PC-3 (cell line): ENCODE results near the gene SRP14. TPM values are rescaled to one million over a fixed set of nuclear protein-coding genes. Genes with fewer than 3 reads are reported as not detected.

Experiments used
- ATAC-seq: fragments of 200-7000 bp; cut with Tn5 transposase; 2 replicates; pipeline ENCODE4 v1.9.1; 2020; ENCODE audit warnings: mild to moderate bottlenecking, moderate library complexity
- BruUV-seq: library from RNA; stranded (reverse); fragments of 400-500 nt; replicated peaks from 2 replicates; lab custom pipeline; 2021; lab: Mats Ljungman, UMichigan
- CTCF ChIA-PET: fragments of 300-600 bp; sonication (Branson Sonifier 250); formaldehyde crosslinking; loops from one replicate; lab custom pipeline; 2022; ENCODE audit warnings: antibody characterized with exemption; lab: Charles Lee
- POLR2A ChIA-PET: fragments of 300-600 bp; sonication (Branson Sonifier 250); formaldehyde crosslinking; loops from one replicate; lab custom pipeline; 2022; ENCODE audit warnings: antibody characterized with exemption; ENCODE audit not compliant: unreplicated experiment; lab: Charles Lee
- DNase-seq: peaks from one replicate; pipeline ENCODE4 v3.0.0-alpha.2; 2015
- H2AFZ ChIP-seq: fragments of 300-600 bp; sonication (generic); 2 replicates; pipeline ENCODE4 v1.6.0; 2016; ENCODE audit warnings: antibody characterized with exemption, low read length
- H3F3A ChIP-seq: fragments of 300-600 bp; sonication (generic); one replicate; pipeline ENCODE4 v1.6.0; 2017; ENCODE audit warnings: antibody characterized with exemption, low read length, control low read depth, mild to moderate bottlenecking; ENCODE audit not compliant: unreplicated experiment
- H3K27ac ChIP-seq: fragments of 300-600 bp; sonication (generic); 2 replicates; pipeline ENCODE4 v1.5.1; 2016; ENCODE audit warnings: mild to moderate bottlenecking, low read length
- H3K27me3 ChIP-seq: fragments of 300-600 bp; sonication (generic); 2 replicates; pipeline ENCODE4 v1.6.1; 2016; ENCODE audit warnings: low read length, mixed read lengths
- H3K36me3 ChIP-seq: fragments of 300-600 bp; sonication (generic); 2 replicates; pipeline ENCODE4 v1.6.1; 2016; ENCODE audit warnings: low read depth, mixed run types, low read length, mixed read lengths
- H3K4me1 ChIP-seq: fragments of 300-600 bp; sonication (generic); 2 replicates; pipeline ENCODE4 v1.5.1; 2016; ENCODE audit warnings: low read length; ENCODE audit not compliant: insufficient read depth
- H3K4me2 ChIP-seq: fragments of 300-600 bp; sonication (generic); 2 replicates; pipeline ENCODE4 v1.6.0; 2016; ENCODE audit warnings: low read length
- H3K4me3 ChIP-seq: fragments of 300-600 bp; sonication (generic); 2 replicates; pipeline ENCODE4 v1.5.1; 2016; ENCODE audit warnings: mild to moderate bottlenecking, low read length, mixed read lengths
- H3K79me2 ChIP-seq: fragments of 300-600 bp; sonication (generic); 2 replicates; pipeline ENCODE4 v1.6.1; 2017; ENCODE audit warnings: low read length, mixed read lengths
- H3K9ac ChIP-seq: fragments of 300-600 bp; sonication (generic); 2 replicates; pipeline ENCODE4 v1.6.0; 2016; ENCODE audit warnings: mild to moderate bottlenecking, low read length
- H3K9me2 ChIP-seq: fragments of 300-600 bp; sonication (generic); replicated peaks from 2 replicates; pipeline ENCODE4 v1.6.1; 2016; ENCODE audit warnings: mixed run types, low read length, mixed read lengths
- H3K9me3 ChIP-seq: fragments of 300-600 bp; sonication (generic); 2 replicates; pipeline ENCODE4 v1.6.1; 2016; ENCODE audit warnings: low read length, mixed read lengths
- H4K20me1 ChIP-seq: fragments of 300-600 bp; sonication (generic); 2 replicates; pipeline ENCODE4 v1.6.1; 2016; ENCODE audit warnings: low read length, mixed read lengths
- CTCF ChIP-seq: fragments of 300-600 bp; sonication (generic); conservative IDR thresholded peaks from 2 replicates; pipeline ENCODE4 v1.5.1; 2017; ENCODE audit warnings: antibody characterized with exemption, low read depth, mild to moderate bottlenecking, low read length
- EZH2 ChIP-seq: fragments of 300-600 bp; sonication (generic); IDR thresholded peaks from one replicate; pipeline ENCODE4 v1.6.1; 2017; ENCODE audit warnings: antibody characterized with exemption, mild to moderate bottlenecking, low read length; ENCODE audit not compliant: unreplicated experiment
- EZH2phosphoT487 ChIP-seq: fragments of 300-600 bp; sonication (generic); IDR thresholded peaks from 2 replicates; pipeline ENCODE4 v1.6.1; 2018; ENCODE audit warnings: mild to moderate bottlenecking, antibody characterized with exemption, low read length, borderline replicate concordance
- intact Hi-C: fragments of 100-400 bp; cut with micrococcal nuclease; formaldehyde crosslinking; loops from 2 replicates; pipeline ENCODE4 v1.9.0; 2023
- total RNA-seq: library from RNA; depleted of rRNA; stranded (reverse); fragments of >200 nt; gene quantifications from 2 replicates; pipeline ENCODE4 v1.2.3, GENCODE V29; 2014

The SRP14 gene
- total RNA-seq, 1 experiment from 2014 or later = 362 TPM

- no peaks in the 10 kb centered on the region for H4K20me1 ChIP-seq
- H3K9me2 ChIP-seq = no peaks in the 10 kb centered on the region
- no peak overlapping the region for H2AFZ ChIP-seq
- peak overlapping the region; percentile 37 for H3K27ac ChIP-seq
- peaks cover 24% of the 10 kb centered on the region for H3K4me1 ChIP-seq
- no peaks in the 10 kb centered on the region for H3K36me3 ChIP-seq
- H3K4me2 ChIP-seq = peak overlapping the region; percentile 6; the same call in 1 of the 2 replicates
- no peak overlapping the region for H3K9ac ChIP-seq
- ChIA-PET CTCF (no interaction called here), POLR2A (interaction anchor here (0.6 kb wide), 1 partner anchor 41 kb away, joined by 5 read pairs; no protein-coding TSS in a partner anchor)
- no peak; the same call in 1 of the 2 replicates for ATAC-seq
- no peaks in the 10 kb centered on the region for H3K9me3 ChIP-seq
- DNase-seq = no peak
- no TSS peak for BruUV-seq
- no peak overlapping the region for H3K4me3 ChIP-seq
- H3K27me3 ChIP-seq = no peaks in the 10 kb centered on the region
- no peaks in the 10 kb centered on the region for H3F3A ChIP-seq
- no peak for TF ChIP-seq EZH2
- TF ChIP-seq CTCF = no peak
- TF ChIP-seq EZH2phosphoT487 = no peak
- H3K79me2 ChIP-seq = no peaks in the 10 kb centered on the region
- intact Hi-C loops = no loop called here
Observed at GRCh38 chr15:40055576-40056293, 16.8 kb upstream of the SRP14 start.

- ChIA-PET POLR2A (interaction anchor here (0.5 to 0.6 kb wide), 2 partner anchors 12 to 42 kb away, joined by 5 to 6 read pairs; no protein-coding TSS in a partner anchor), CTCF (no interaction called here)
- no peak overlapping the region for H2AFZ ChIP-seq
- H3K27me3 ChIP-seq = no peaks in the 10 kb centered on the region
- no peak overlapping the region for H3K9ac ChIP-seq
- H3K27ac ChIP-seq = peak overlapping the region; percentile 37
- H4K20me1 ChIP-seq = no peaks in the 10 kb centered on the region
- H3K9me3 ChIP-seq = no peaks in the 10 kb centered on the region
- DNase-seq = peak; percentile 67
- peak overlapping the region; percentile 6; the same call in 1 of the 2 replicates for H3K4me2 ChIP-seq
- H3K36me3 ChIP-seq = no peaks in the 10 kb centered on the region
- BruUV-seq = no TSS peak
- intact Hi-C loops = no loop called here
- peak; percentile 72 for ATAC-seq
- no peak for TF ChIP-seq CTCF
- TF ChIP-seq EZH2phosphoT487 = no peak
- H3K4me3 ChIP-seq = no peak overlapping the region
- peaks cover 24% of the 10 kb centered on the region for H3K4me1 ChIP-seq
- no peaks in the 10 kb centered on the region for H3K79me2 ChIP-seq
- H3K9me2 ChIP-seq = no peaks in the 10 kb centered on the region
- H3F3A ChIP-seq = no peaks in the 10 kb centered on the region
Observed at GRCh38 chr15:40054855-40055575, 16.0 kb upstream of the SRP14 start.

- Histone ChIP-seq H3F3A (no peaks in the 10 kb centered on the region), H3K27ac (no peak overlapping the region), H3K27me3 (no peaks in the 10 kb centered on the region), H3K9me3 (no peaks in the 10 kb centered on the region), H3K79me2 (no peaks in the 10 kb centered on the region), H3K9me2 (no peaks in the 10 kb centered on the region), H3K9ac (no peak overlapping the region), H2AFZ (no peak overlapping the region), H3K36me3 (no peaks in the 10 kb centered on the region), H3K4me1 (peaks cover 24% of the 10 kb centered on the region), H3K4me2 (peak overlapping the region; percentile 6; the same call in 1 of the 2 replicates), H3K4me3 (no peak overlapping the region), H4K20me1 (no peaks in the 10 kb centered on the region)
- intact Hi-C loops = no loop called here
- POLR2A ChIA-PET = no interaction called here
- TF ChIP-seq CTCF (no peak), EZH2 (no peak), EZH2phosphoT487 (no peak)
- no peak for DNase-seq
- ATAC-seq = no peak
- no TSS peak for BruUV-seq
- CTCF ChIA-PET = no interaction called here
Observed at GRCh38 chr15:40054605-40054854, 15.5 kb upstream of the SRP14 start.
